Upper lobe of left lung (tissue), 4 donors: ENCODE results near the gene TRPC4.

ENCODE experiments used
- EP300 ChIP-seq, 4 donors: sonication (generic); formaldehyde crosslinking; IDR thresholded peaks; one replicate each; pipeline ENCODE4 v1.5.1; 2017; ENCODE audit warnings: antibody characterized with exemption in 4 of 4, control low read depth in 2 of 4
- POLR2A ChIP-seq, 4 donors: fragments of 450-650 bp; IDR thresholded peaks; one replicate each; pipeline ENCODE4 v1.5.1; 2016 to 2017; ENCODE audit warnings: antibody characterized with exemption in 4 of 4, mild to moderate bottlenecking in 2 of 4
- POLR2AphosphoS5 ChIP-seq, 2 donors: sonication (generic); formaldehyde crosslinking; IDR thresholded peaks; one replicate each; pipeline ENCODE4 v1.5.1; 2017; ENCODE audit warnings: antibody characterized with exemption in 2 of 2
- TF ChIP-seq, protein P1 (sequence below), 6 experiments: fragments of 450-650 bp in 4 of 6; fragments of 200-600 bp in 2 of 6; sonication (generic) in 2 of 6; IDR thresholded peaks; one replicate each; pipeline ENCODE4 v1.5.1; 2016 to 2019; ENCODE audit warnings: antibody characterized with exemption in 6 of 6

DNA sequence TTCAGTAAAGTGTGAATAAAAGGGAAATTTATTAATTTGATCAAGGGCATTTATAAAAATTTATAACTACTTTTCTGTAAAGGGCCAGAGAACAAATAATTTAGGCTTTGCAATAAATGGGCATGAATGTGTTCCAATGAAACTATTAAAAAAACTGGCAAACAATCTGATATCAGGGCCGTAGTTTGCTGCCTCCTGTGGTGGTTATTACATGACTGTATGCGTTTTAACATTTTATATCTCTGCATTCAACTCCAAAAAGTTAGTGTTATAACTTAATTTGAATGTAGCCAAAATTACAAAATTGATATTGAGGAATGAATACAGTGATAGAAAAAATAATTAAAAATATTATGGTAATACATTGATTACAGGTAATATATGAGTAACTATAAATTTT lies 190.5 kb downstream of the TRPC4 start:
- no peak for TF ChIP-seq POLR2A (IDR thresholded peaks at IDR 0.05)
- no peak for TF ChIP-seq EP300 (IDR thresholded peaks at IDR 0.05)
- TF ChIP-seq, protein P1, sequence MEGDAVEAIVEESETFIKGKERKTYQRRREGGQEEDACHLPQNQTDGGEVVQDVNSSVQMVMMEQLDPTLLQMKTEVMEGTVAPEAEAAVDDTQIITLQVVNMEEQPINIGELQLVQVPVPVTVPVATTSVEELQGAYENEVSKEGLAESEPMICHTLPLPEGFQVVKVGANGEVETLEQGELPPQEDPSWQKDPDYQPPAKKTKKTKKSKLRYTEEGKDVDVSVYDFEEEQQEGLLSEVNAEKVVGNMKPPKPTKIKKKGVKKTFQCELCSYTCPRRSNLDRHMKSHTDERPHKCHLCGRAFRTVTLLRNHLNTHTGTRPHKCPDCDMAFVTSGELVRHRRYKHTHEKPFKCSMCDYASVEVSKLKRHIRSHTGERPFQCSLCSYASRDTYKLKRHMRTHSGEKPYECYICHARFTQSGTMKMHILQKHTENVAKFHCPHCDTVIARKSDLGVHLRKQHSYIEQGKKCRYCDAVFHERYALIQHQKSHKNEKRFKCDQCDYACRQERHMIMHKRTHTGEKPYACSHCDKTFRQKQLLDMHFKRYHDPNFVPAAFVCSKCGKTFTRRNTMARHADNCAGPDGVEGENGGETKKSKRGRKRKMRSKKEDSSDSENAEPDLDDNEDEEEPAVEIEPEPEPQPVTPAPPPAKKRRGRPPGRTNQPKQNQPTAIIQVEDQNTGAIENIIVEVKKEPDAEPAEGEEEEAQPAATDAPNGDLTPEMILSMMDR (IDR thresholded peaks at IDR 0.05), result no peak
- TF ChIP-seq POLR2AphosphoS5 (IDR thresholded peaks at IDR 0.05), result no peak
